Upper lobe of left lung (tissue), 4 donors: Measurements from ENCODE around the gene MSMB.

ENCODE experiments used
- CTCF ChIP-seq, 6 experiments: fragments of 450-650 bp in 4 of 6; fragments of 200-600 bp in 2 of 6; sonication (generic) in 2 of 6; IDR thresholded peaks; one replicate each; pipeline ENCODE4 v1.5.1; 2016 to 2019; ENCODE audit warnings: antibody characterized with exemption in 6 of 6
- POLR2AphosphoS5 ChIP-seq, 2 donors: sonication (generic); formaldehyde crosslinking; IDR thresholded peaks; one replicate each; pipeline ENCODE4 v1.5.1; 2017; ENCODE audit warnings: antibody characterized with exemption in 2 of 2

DNA sequence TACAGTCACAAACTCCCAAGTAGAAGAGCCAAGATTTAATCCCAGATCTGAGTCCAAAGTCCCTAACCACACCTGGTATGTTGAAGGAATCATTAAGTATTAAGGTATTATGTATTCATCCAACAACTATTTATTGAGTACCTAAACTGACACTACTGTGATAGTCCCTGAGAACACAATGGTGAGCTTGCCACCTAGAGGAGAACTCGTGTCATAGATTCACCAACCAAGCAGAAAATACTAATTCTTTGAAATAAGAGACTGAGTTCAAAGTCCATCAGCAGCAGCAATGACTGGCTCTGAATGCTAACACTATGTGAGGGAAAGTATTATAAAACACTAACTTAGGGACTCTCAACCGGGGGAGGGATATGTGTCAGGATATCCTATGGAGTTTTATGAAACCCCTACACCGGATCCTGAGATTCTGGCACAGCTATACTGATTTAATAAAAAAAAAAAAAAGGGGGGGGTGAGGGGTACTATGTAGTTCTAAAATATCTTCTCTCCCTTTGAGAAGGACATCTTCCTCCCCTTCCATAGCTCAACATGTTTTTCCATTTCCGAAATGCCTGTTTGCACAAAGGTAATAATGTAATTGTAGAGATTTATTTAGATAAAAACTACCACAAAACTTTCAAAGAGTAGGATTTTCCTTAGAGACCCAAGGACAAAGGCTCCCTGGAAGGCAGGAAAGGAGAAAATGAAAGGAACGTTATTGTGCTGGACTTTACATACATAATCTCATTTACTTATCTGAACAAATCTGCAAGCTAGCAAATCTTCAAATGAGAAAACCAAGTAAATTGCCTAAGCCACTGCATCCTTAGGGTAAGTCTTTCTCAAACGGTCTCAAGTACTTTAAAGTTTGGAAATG is 17.2 kb downstream of the MSMB start:
- TF ChIP-seq CTCF (IDR thresholded peaks at IDR 0.05) (peak in 5 of 6 experiments; percentile 40 to 73 (median 65)), POLR2AphosphoS5 (IDR thresholded peaks at IDR 0.05) (no peak)
